Stimulated activated CD4-positive, alpha-beta T cell treated with anti-CD3 and anti-CD28 coated beads, TNF-alpha, amount 100 ng/mL, for 4 hours (primary cell): ENCODE results near the gene CLIP1.

Experiments
- DNase-seq, 3 experiments: peaks; one replicate each; pipeline ENCODE4 v3.0.0-alpha.2; 2020; ENCODE audit warnings: low read depth in 3 of 3

Gene CLIP1

DNA sequence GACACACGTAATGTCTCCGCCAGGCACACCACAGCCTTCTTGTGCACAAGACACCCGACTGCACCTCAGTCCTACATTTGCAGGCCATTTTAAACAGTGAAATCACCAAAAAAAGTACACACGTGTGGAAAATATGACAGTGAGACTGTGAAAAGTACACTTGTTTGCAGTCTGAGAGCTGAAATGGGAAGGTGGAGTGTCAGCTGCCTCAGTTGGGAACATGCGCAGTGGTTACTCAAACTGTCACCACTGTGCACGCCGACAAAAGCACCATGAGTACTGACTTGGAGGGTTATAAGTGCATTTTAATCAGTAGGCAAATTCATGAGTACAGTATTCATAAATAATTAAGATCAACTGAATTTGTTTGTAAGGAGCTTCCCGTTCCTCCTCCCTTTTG lies 171.9 kb downstream of the CLIP1 start:
- DNase-seq, result no peak

DNA sequence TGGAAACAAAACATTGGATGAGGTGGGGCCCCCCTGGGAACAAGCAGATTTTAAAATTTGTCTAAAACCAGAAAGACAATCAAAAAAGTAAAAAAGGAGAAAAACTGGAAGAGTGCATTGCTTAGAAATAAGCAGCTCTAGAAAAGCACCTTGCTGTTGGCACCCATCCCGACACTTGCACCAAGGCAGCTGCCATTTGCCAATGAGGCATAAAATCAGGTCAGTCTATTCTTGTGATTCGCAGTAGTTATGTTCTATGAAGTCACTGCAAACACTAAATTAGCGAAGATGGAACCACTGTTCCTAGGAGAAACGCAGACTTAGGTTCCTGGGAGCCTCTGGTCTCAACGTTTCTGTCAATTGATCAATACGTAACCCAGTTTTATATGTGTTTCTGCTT lies 172.4 kb downstream of the CLIP1 start:
- DNase-seq, result no peak

DNA sequence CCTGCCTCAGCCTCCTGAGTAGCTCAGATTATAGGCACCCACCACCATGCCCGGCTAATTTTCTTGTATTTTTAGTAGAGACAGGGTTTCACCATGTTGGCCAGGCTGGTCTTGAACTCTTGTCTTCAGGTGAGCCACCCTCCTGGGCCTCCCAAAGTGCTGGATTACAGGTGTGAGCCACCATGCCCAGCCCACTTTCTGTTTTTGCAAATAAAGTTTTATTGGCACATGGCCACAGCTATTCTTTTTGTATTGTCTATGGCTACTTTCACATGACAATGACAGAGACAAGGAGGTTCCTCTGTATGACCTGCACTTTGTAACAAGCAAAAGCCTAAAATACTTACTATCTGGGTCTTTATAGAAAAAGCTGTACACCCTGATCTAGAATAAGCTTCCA lies 176.9 kb downstream of the CLIP1 start:
- no peak for DNase-seq

DNA sequence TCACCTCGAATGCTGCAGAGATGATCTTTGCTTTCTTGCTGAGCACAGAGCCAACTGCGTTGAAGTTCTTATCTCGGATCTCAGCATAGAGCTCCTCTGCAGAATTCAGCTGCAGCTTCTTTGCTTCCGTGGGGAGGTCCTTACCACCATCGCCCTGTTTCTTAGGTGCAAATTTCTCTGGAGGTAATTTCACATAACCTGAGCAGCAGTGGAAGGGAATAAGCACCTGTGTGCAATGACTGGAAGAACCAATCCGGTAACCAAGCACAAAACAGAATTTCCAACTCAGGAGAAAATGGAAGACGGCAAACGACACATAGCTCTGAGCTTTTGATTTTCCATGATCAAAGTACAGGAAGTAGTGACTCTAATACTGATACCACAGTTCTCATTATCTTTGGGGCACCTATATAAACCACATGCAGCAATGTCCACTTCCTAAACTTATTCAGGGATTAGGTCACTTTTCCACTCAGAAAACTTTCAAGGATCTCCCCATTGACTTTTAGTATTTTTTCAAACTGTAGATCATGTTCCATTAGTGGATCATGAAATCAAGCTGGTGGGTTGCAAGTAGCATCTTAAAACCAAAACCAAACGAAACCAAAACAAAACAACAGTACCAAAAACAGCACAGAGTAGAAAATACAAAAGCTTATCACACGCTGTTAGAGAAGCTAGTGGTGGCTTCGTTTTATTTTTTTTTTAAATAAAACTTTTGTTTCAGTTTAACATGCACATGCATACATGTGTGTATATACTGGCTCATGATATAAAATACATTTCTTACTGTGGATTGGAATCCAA lies 177.7 kb downstream of the CLIP1 start:
- DNase-seq, result no peak

DNA sequence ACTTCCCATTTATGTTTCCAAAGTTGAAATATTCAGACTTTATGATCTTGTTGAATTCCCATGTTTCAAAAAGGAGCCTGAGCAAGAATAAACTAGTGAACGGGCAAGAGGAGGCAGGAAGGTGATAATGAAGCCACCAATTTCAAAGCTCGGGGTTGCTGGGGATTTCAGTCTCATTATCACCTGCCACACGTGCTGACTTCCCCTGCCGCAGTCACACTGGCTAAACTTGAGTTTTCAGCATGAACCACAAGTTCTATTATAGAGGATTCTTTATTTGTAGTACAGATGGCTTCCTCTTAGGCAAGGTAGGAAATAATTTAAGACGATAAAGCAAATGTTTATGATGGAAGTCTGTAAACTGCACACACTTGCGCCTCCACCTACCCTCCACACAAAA lies 178.5 kb downstream of the CLIP1 start:
- no peak for DNase-seq

DNA sequence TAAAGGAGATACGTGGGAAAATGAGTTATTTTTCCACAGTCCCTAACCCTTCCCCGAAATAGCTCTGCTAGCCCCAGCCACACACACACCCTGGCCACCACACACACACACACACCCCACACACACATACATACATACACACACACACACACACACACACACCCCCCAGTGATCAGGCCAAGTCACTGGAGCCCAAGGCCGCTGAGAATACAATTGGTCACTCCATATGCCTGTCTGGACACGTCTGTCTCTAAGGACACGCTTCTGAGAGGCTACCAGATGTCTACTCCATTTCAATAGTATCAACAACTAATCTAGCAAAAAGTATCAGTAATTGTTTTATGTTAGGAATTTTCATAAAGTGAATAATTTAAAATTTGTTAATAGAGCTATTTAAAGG lies 183.6 kb downstream of the CLIP1 start:
- no peak for DNase-seq

DNA sequence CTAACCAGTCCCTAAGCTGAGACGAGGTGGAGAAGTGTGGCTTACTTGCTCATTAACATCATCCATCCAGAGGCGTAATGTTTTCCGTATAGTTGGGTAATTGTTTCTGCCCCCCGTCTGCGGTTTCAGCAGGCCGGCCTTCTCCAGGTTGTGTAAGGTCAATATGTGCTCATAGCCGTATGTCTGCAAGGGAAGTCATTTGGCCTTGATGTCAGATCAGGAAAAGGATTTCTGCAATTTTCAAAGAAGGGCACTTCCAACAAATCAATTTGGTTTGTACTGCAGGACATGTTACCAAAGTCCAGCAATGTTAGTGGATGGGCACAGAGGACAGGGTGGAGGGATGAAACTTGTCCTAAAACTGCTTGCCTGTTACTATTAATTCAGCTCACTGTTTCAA lies 186.7 kb downstream of the CLIP1 start:
- DNase-seq, result no peak

DNA sequence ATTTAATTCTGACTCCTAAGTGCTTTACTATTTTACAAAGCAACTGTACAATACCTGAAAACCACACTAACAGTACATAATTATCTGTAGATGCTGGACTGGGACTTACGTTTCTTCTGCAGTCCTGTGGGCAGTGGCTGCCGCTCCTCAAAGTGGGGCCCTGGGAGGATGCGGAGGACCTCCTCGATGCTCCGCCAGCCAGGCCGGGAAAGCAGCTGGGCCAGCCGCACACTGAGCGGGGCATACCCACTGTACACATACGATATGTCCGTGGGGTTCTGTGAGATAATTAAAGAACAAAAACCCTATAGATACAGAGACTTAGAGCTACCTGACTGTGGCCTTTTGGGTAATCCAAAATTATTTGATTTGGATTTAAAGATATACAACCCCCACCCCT lies 189.8 kb downstream of the CLIP1 start:
- DNase-seq, result no peak

DNA sequence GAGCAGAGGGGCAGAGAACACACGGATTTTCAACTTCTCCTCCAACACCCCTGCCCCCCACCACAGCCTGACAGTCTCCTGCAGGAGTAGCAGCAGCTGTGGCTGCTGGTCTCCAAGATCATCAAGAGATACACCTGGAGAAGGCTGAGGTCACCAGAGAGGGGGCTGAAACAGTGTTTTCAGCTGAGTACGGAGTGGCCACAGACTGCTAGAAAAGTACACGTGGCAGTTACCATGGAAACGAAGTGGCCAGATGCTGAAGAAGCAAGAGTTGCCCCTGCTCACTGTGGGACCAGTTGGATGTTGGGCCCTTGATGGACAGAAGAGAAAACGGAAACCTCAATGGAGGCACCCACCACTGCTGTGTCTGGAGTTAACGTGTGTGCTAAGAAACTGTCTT lies 191.7 kb downstream of the CLIP1 start:
- no peak for DNase-seq

DNA sequence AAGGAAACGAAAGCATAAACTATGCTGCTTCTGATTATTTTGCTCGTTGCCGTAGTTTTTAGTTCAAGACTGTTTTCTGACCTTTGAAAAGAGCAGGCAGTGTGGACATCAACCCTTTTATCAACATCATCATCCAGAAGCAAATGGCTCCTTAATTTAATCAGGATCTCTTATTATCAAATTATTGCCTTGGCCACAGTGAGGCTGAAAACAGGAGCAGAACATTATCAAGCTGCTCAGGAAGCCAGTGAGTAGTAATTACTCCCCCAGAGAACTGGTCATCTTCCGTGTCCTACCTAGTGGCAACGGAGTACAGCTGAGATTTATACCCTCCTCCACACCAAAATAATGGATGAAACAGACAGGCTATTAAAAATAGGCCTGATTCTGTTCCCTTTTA lies 194.4 kb downstream of the CLIP1 start:
- no peak for DNase-seq

DNA sequence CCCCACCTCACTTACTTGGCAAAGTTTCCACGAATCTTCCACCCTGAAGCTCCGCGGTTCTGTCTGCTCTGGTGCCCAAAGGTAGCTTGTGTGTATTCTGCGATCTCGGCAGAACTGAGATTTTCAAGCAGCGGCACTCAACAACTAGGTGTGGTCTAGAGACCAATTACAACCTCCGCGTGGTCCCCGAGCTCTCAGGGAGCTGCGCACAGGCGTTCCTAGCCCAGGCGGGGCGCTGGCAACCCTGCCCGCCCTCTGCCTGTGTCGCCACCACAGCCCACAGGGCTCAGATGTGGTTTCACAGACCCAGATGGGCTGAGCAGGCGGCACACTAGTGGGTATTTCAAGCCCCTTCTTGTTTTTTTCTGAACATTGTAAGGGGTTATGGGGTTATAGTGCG lies 195.1 kb downstream of the CLIP1 start:
- no peak for DNase-seq

DNA sequence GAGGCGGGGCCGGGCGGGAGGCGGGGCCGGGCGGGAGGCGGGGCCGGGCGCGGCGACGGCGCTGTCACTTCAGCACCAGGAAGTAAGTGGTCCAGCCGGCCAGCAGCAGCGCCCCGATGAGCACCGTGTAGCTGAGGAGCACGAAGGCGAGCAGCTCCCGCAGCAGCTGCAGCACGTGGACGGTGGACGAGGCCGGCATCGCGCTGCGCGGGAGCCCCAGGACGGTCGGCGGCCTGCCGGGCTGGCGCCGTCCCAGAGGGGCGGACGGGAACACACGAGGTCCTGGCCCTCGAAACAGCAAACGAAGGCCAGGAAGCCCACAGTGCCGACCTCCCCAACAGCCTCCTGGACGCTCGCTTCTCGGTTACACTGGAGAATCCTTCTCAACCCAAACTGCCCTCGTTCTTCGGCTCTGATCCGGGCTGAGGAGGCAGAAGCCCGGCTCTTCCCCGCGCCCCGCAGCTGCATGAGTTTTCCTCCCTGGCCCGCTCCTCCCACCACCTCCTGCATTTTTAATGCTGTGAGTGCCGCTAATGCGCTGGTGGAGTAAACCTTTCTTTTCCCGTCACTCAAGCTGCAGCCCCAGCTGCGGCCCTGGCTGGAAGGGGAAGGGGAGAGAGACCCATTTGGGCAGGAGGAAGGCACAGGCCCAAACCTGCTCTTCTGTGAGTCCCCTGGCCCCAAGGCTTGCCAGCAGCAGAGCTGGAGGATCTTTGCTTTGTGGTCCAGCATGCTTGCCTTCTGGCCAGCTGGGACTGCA lies 195.9 kb downstream of the CLIP1 start:
- no peak for DNase-seq

DNA sequence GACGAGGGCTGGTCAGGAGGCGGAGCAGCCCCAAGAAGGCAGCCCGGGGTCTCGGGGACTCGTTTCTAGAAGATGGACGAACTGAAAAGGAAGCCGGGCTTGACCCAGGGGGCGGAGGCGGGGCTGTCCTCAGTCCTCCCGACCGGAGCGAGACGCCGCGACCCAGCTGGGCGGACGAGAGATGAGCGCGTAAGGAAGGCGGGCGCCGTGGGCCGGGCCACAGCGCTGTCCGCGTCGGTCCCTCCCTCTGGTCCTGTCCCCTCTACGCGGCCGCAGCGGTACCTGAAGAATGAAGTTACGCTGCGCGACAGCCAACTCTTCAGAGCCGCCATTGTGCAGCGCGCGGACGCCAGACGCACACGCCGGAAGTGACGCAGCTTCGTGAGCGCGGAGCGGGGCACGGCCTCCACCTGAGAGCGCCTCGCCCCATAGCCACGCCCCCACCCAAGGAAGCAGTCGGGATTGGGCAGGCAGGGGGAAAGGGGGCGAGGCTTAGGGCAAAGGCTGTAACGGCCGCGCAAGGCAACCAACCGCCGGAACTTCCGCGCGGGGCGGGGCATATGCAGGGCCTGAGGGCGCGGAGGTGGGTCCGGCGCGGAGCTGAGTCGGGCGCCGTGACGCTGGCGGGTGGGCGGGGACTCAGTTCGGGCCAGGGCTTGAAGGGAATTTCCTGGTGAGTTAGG lies 196.6 kb downstream of the CLIP1 start, which contains the start of gene DIABLO:
Gene DIABLO (minus strand): TSS at position 370 of the 683 bp plus-strand sequence. CDS start 38 bp downstream, at position 332.
- DNase-seq, result peak; percentile 99 to 100 (median 100)
